HepG2 (cell line): ENCODE results near the gene TULP4. TPM values are rescaled to one million over a fixed set of nuclear protein-coding genes. Genes with fewer than 3 reads are reported as not detected.

Experiments used
- ATAC-seq: fragments of 200-7000 bp; cut with Tn5 transposase; 3 replicates; pipeline ENCODE4 v1.9.1; 2020; ENCODE audit warnings: mild to moderate bottlenecking, moderate library complexity
- BruUV-seq: library from RNA; stranded (reverse); fragments of 400-500 nt; replicated peaks from 2 replicates; lab custom pipeline; 2021; lab: Mats Ljungman, UMichigan
- CTCF ChIA-PET: fragments of 300-600 bp; formaldehyde crosslinking; extraction: SDS; loops from one replicate; lab custom pipeline; 2021; ENCODE audit warnings: low total read pairs, inconsistent platforms, low intra/inter-chr PET ratio; lab: Yijun Ruan, JAX
- POLR2A ChIA-PET: fragments of 350-600 bp; sonication (Branson Sonifier 250); formaldehyde crosslinking; loops from one replicate; lab custom pipeline; 2020; ENCODE audit warnings: antibody characterized with exemption, inconsistent platforms; lab: Yijun Ruan, JAX
- DNase-seq: peaks from one replicate; pipeline ENCODE4 v3.0.0-alpha.2; 2015; ENCODE audit warnings: low spot score
- FAIRE-seq: peaks from 3 replicates; lab custom pipeline; 2011; peaks lifted over from hg19 to GRCh38; lab: Jason Lieb, UNC
- H2AFZ ChIP-seq: one replicate; pipeline ENCODE4 v1.6.1; 2011; ENCODE audit warnings: low read length, inconsistent platforms
- H3K27ac ChIP-seq: fragments of 300-600 bp; 3 replicates; pipeline ENCODE4 v1.8.0; 2011; ENCODE audit warnings: mixed run types, mild to moderate bottlenecking, mixed read lengths, low read length, inconsistent platforms; ENCODE audit not compliant: insufficient read depth; ENCODE audit errors: extremely low read length
- H3K27me3 ChIP-seq, 2 experiments: fragments of 200-600 bp in 1 of 2; 2 replicates in 1 of 2; 3 replicates in 1 of 2; pipeline versions ENCODE4 v1.6.0 to v1.8.0; 2011; ENCODE audit warnings: low read length in 2 of 2, mild to moderate bottlenecking in 2 of 2, moderate library complexity in 2 of 2, inconsistent platforms in 1 of 2; ENCODE audit not compliant: insufficient read depth in 2 of 2, control insufficient read depth in 1 of 2
- H3K36me3 ChIP-seq, 2 experiments: fragments of 200-600 bp in 1 of 2; replicated peaks in 1 of 2; 2 replicates in 1 of 2; 3 replicates in 1 of 2; pipeline versions ENCODE4 v1.5.1 to v1.8.0; 2011; ENCODE audit warnings: low read length in 2 of 2, inconsistent platforms in 1 of 2; ENCODE audit not compliant: insufficient read depth in 2 of 2, control insufficient read depth in 1 of 2
- H3K4me1 ChIP-seq: 2 replicates; pipeline ENCODE4 v1.5.1; 2012; ENCODE audit warnings: low read length, inconsistent platforms; ENCODE audit not compliant: insufficient read depth
- H3K4me2 ChIP-seq: 2 replicates; pipeline ENCODE4 v1.6.0; 2011; ENCODE audit warnings: low read depth, low read length, inconsistent platforms
- H3K4me3 ChIP-seq, 3 experiments: fragments of 200-600 bp in 1 of 3; sonication (generic), shearing (Covaris generic) in 1 of 3; replicated peaks in 1 of 3; 2 replicates each; pipeline ENCODE4 v1.5.1; 2011 to 2016; ENCODE audit warnings: low read length in 3 of 3, inconsistent platforms in 2 of 3, low read depth in 2 of 3, mild to moderate bottlenecking in 2 of 3, control low read depth in 1 of 3, mixed read lengths in 1 of 3; ENCODE audit not compliant: insufficient read depth in 1 of 3
- H3K79me2 ChIP-seq: one replicate; pipeline ENCODE4 v1.6.1; 2011; ENCODE audit warnings: low read length, inconsistent platforms; ENCODE audit not compliant: insufficient read depth
- H3K9ac ChIP-seq: 2 replicates; pipeline ENCODE4 v1.6.0; 2011; ENCODE audit warnings: mild to moderate bottlenecking, low read depth, low read length, inconsistent platforms; ENCODE audit not compliant: insufficient read depth
- H3K9me3 ChIP-seq: 2 replicates; pipeline ENCODE4 v1.5.1; 2012; ENCODE audit warnings: mild to moderate bottlenecking, low read length
- H4K20me1 ChIP-seq: 2 replicates; pipeline ENCODE4 v1.6.0; 2011; ENCODE audit warnings: inconsistent platforms, mild to moderate bottlenecking, low read length, moderate library complexity; ENCODE audit not compliant: insufficient read depth
- HNF4A ChIP-seq: sonication (generic); formaldehyde crosslinking; IDR thresholded peaks from 2 replicates; pipeline ENCODE4 v1.4.0; 2020; ENCODE audit warnings: missing genetic modification reagents
- LBX2 ChIP-seq: sonication (generic); formaldehyde crosslinking; IDR thresholded peaks from 2 replicates; pipeline ENCODE4 v1.5.0; 2020; ENCODE audit warnings: missing genetic modification reagents, mild to moderate bottlenecking, borderline replicate concordance
- NAIF1 ChIP-seq: sonication (generic); formaldehyde crosslinking; IDR thresholded peaks from 2 replicates; pipeline ENCODE4 v1.5.0; 2020; ENCODE audit warnings: mild to moderate bottlenecking, missing genetic modification reagents, borderline replicate concordance
- POLR2AphosphoS5 ChIP-seq: IDR thresholded peaks from 2 replicates; pipeline ENCODE4 v1.6.1; 2012; ENCODE audit warnings: low read depth, low read length
- THYN1 ChIP-seq: sonication (generic); formaldehyde crosslinking; IDR thresholded peaks from 2 replicates; pipeline ENCODE4 v1.8.1; 2023; ENCODE audit warnings: low read depth, mild to moderate bottlenecking, moderate library complexity, missing genetic modification reagents, borderline replicate concordance
- ZBED4 ChIP-seq: sonication (generic); formaldehyde crosslinking; IDR thresholded peaks from 2 replicates; pipeline ENCODE4 v1.4.0; 2020; ENCODE audit warnings: missing genetic modification reagents, borderline replicate concordance
- ZNF234 ChIP-seq: sonication (generic); formaldehyde crosslinking; conservative IDR thresholded peaks from 2 replicates; pipeline ENCODE4 v1.5.1; 2020; ENCODE audit warnings: mild to moderate bottlenecking, missing genetic modification reagents
- ZNF235 ChIP-seq: sonication (generic); formaldehyde crosslinking; IDR thresholded peaks from 2 replicates; pipeline ENCODE4 v1.8.1; 2023; ENCODE audit warnings: mild to moderate bottlenecking, missing genetic modification reagents, borderline replicate concordance
- ZNF24 ChIP-seq: fragments of 450-650 bp; IDR thresholded peaks from 2 replicates; pipeline ENCODE4 v1.6.1; 2017; ENCODE audit warnings: antibody characterized with exemption, mild to moderate bottlenecking
- ZNF639 ChIP-seq: conservative IDR thresholded peaks from 2 replicates; pipeline ENCODE4 v1.6.1; 2018; ENCODE audit warnings: missing genetic modification reagents
- WGBS: methylation state at CpG from one replicate; pipeline ENCODE4 v1.1.6; 2017; ENCODE audit warnings: low lambda C conversion rate; 5-methylcytosine and 5-hydroxymethylcytosine counted together
- in situ Hi-C: cut with HindIII; loops from 2 replicates; pipeline ENCODE4 v1.10.0; 2017; ENCODE audit warnings: low pct_unique_long_range_greater_than_20kb; ENCODE audit not compliant: extremely low pct_ligation_motif_present
- intact Hi-C: fragments of 100-400 bp; cut with micrococcal nuclease; formaldehyde crosslinking; loops from one replicate; pipeline ENCODE4 v1.10.0; 2022; ENCODE audit not compliant: unreplicated experiment
- polyA plus RNA-seq, 8 experiments: library from polyadenylated mRNA; depleted of rRNA in 3 of 8; stranded (reverse) in 7 of 8; unstranded in 1 of 8; fragments of >200 nt; fragmentation: Illumina TruSeq in 4 of 8; extraction: Trizol in 4 of 8; gene quantifications; 2 replicates each; pipeline versions ENCODE4 v1.2.1 to v1.2.3, GENCODE V29; 2011 to 2016; ENCODE audit warnings: low read depth in 4 of 8, missing spikeins in 1 of 8, mixed read lengths in 1 of 8; ENCODE audit not compliant: insufficient read depth in 1 of 8
- total RNA-seq, 5 experiments: library from RNA; depleted of rRNA; stranded (reverse); fragments of >200 nt; fragmentation: Illumina TruSeq; extraction: Trizol; gene quantifications; 2 replicates each; pipeline ENCODE4 v1.2.3, GENCODE V29; 2016; ENCODE audit warnings: low read depth in 1 of 5

TULP4 gene
- total and polyA plus RNA-seq, 2 of the 13 experiments (the other 11 are each of a cell fraction or from before 2014, with no cell fraction given), result 21.1 to 122 TPM

GRCh38 chr6:158472447-158472846 lies 160.2 kb downstream of the TULP4 start:
- POLR2A ChIA-PET, result no interaction called here
- 95% methylated on average over 5 of the region's 5 CpGs for WGBS
- Histone ChIP-seq H3K4me2 (no peak overlapping the region), H3K9me3 (no peaks in the 10 kb centered on the region), H3K36me3 (peaks cover 9 to 47% of the 10 kb centered on the region in 2 experiments; a peak in 4 of 5 replicates), H3K27me3 (no peaks in the 10 kb centered on the region), H3K4me3 (no peak overlapping the region), H3K79me2 (no peaks in the 10 kb centered on the region), H3K27ac (no peak overlapping the region), H3K4me1 (no peaks in the 10 kb centered on the region), H3K9ac (no peak overlapping the region), H2AFZ (no peak overlapping the region), H4K20me1 (no peaks in the 10 kb centered on the region)
- intact Hi-C loops (no loop called here), in situ Hi-C loops (no loop called here)
- DNase-seq (no peak), ATAC-seq (no peak), FAIRE-seq (no peak)
- BruUV-seq, result no TSS peak
- TF ChIP-seq ZNF235 (CRISPR knock-in tag), result no peak
- no peak for TF ChIP-seq ZNF24
- no peak for TF ChIP-seq NAIF1
- no peak for TF ChIP-seq THYN1 (CRISPR knock-in tag)
- TF ChIP-seq LBX2 (CRISPR knock-in tag), result no peak
- TF ChIP-seq HNF4A (CRISPR knock-in tag), result no peak
- TF ChIP-seq ZNF639 (CRISPR knock-in tag), result no peak
- no peak for TF ChIP-seq ZBED4 (CRISPR knock-in tag)
- TF ChIP-seq POLR2AphosphoS5, result no peak
- no peak for TF ChIP-seq ZNF234 (CRISPR knock-in tag)
- CTCF ChIA-PET, result no interaction called here
